ENCODE measurements around the gene OR52D1.

GRCh38 chr11:5443835-5444393 lies 44.6 kb upstream of the OR52D1 start:
- TF ChIP-seq CTCF (IDR thresholded peaks at IDR 0.05 in 4 of 5, conservative IDR thresholded peaks at IDR 0.05 in 1 of 5) (no peak), POLR2A (IDR thresholded peaks at IDR 0.05) (no peak)
